Psoas muscle (tissue), 8 donors: ENCODE measurements around the gene BAZ2A. TPM values are rescaled to one million over a fixed set of nuclear protein-coding genes. Genes with fewer than 3 reads are reported as not detected.

Experiments
- ATAC-seq, 4 donors: fragments of 200-7000 bp; cut with Tn5 transposase; one replicate each; pipeline ENCODE4 v1.9.1; 2020; ENCODE audit warnings: moderate library complexity in 3 of 4, mild to moderate bottlenecking in 2 of 4
- DNase-seq, 2 donors: peaks; one replicate each; pipeline ENCODE4 v3.0.0-alpha.2; 2020
- H3K27ac ChIP-seq: fragments of 200-600 bp; one replicate; pipeline ENCODE4 v1.8.0; 2022
- H3K27me3 ChIP-seq, 3 donors: fragments of 200-600 bp in 1 of 3; one replicate each; pipeline versions ENCODE4 v1.6.1 to v1.8.0; 2013 to 2022; ENCODE audit warnings: low read length in 2 of 3, mild to moderate bottlenecking in 2 of 3, moderate library complexity in 1 of 3; ENCODE audit not compliant: insufficient read depth in 3 of 3
- H3K36me3 ChIP-seq, 2 donors: fragments of 200-600 bp in 1 of 2; one replicate each; pipeline versions ENCODE4 v1.6.1 to v1.8.0; 2013 to 2022; ENCODE audit warnings: low read depth in 1 of 2, mild to moderate bottlenecking in 1 of 2, moderate library complexity in 1 of 2; ENCODE audit not compliant: insufficient read depth in 1 of 2
- H3K4me1 ChIP-seq: fragments of 200-600 bp; one replicate; pipeline ENCODE4 v1.8.0; 2022
- H3K4me3 ChIP-seq: fragments of 200-600 bp; one replicate; pipeline ENCODE4 v1.8.0; 2022; ENCODE audit warnings: mild to moderate bottlenecking
- H3K9me3 ChIP-seq: fragments of 200-600 bp; one replicate; pipeline ENCODE4 v1.8.0; 2022
- WGBS, 3 donors: extraction: QIAGEN DNeasy Blood & Tissue Kit; methylation state at CpG; one replicate each; pipeline versions ENCODE4 v1.1.6 to v1.1.7; 2013; 5-methylcytosine and 5-hydroxymethylcytosine counted together
- intact Hi-C, 2 donors: fragments of 100-400 bp; cut with DNase I; formaldehyde crosslinking; loops; one replicate each; pipeline versions ENCODE4 v1.11.0 to v1.14.2; 2022
- polyA plus RNA-seq, 3 donors: library from polyadenylated mRNA; stranded (reverse); fragments of 200-250 nt; gene quantifications; one replicate each; pipeline ENCODE4 v1.2.3, GENCODE V29; 2013
- total RNA-seq, 4 donors: library from RNA; stranded (reverse); fragmentation: NEBNext Ultra II Directional in 2 of 4; extraction: Animal tissue kit (Norgen Biotek cat#: 25700) in 2 of 4; gene quantifications; one replicate each; pipeline versions ENCODE4 v1.2.1 to v1.2.4, GENCODE V29; 2021 to 2023
- TF ChIP-seq, protein P1 (sequence below): fragments of 200-600 bp; IDR thresholded peaks from one replicate; pipeline ENCODE4 v1.8.0; 2022; ENCODE audit warnings: antibody characterized with exemption
- donor health status: healthy with polysubstance abuse.
- donor health status: DM: no; HTN: no; CAD: no; lungs with moderate emphysema.
- donor health status: Bipolar disorder and iron deficiency.
- donor health status: healthy.
- donor health status: DM: yes; HTN: yes; CAD: no.
- donor health status: DM: no; HTN: no; CAD: no.
- donor health status: DM: no; HTN: no; CAD: no.
- donor health status: DM: yes; HTN: yes; CAD: no.

Gene BAZ2A
- total and polyA plus RNA-seq, 7 donors: 10.0 to 53.8 (median 41.0) TPM

DNA sequence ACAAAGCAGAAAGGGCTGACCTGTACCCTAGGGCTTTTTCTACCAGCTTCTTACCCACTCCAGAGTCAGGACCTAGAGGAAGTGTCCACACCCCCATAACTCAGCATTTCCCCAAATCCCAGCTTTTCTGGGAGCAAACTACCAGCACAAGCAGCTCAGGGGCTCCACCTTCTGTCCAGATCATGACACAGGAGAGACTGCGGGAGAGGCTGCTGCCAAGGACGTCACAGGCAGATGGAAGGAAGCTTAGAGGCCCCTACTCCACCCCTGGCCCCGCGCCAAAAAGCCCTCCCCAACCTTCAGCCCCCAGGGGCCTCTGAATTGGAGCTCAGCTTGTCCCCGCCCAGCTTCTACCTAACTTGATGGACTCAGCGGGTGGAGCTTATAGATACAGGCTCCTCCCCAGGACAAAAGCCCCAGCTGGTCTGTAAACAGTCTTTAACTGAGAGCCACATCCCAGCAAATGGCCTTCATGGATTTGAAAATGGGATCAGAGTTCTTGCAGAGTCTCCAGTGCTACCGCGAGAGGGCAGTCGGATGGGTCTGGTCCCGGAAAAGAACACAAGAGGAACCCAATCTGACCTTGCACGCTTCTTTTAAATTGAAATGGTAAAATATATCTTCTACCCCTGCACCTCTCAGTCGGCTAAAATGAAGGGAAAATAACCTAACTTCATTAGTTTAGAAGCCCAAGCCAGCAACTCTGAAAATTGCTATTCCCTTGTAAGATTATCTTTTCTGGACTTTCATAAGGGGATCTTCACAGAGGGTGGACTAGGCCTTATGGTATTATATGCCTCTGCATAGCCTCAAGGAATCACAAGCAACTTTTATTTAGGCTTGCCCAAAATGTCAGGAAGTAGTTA lies 6.8 kb upstream of the BAZ2A start:
- 1 to 2% (median 2%) methylated on average over 12 of the region's 12 CpGs for WGBS, 3 donors
- Histone ChIP-seq H3K9me3 (no peaks in the 10 kb centered on the region), H3K4me3 (peak overlapping the region; percentile 77), H3K36me3 (peaks cover 14 to 48% of the 10 kb centered on the region in 2 donors), H3K27me3 (no peaks in the 10 kb centered on the region), H3K4me1 (peaks cover 45% of the 10 kb centered on the region), H3K27ac (peak overlapping the region; percentile 90)
- peak; percentile 80 to 82 (median 81) for ATAC-seq
- TF ChIP-seq, protein P1, sequence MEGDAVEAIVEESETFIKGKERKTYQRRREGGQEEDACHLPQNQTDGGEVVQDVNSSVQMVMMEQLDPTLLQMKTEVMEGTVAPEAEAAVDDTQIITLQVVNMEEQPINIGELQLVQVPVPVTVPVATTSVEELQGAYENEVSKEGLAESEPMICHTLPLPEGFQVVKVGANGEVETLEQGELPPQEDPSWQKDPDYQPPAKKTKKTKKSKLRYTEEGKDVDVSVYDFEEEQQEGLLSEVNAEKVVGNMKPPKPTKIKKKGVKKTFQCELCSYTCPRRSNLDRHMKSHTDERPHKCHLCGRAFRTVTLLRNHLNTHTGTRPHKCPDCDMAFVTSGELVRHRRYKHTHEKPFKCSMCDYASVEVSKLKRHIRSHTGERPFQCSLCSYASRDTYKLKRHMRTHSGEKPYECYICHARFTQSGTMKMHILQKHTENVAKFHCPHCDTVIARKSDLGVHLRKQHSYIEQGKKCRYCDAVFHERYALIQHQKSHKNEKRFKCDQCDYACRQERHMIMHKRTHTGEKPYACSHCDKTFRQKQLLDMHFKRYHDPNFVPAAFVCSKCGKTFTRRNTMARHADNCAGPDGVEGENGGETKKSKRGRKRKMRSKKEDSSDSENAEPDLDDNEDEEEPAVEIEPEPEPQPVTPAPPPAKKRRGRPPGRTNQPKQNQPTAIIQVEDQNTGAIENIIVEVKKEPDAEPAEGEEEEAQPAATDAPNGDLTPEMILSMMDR: peak; percentile 56
- intact Hi-C loops: loop anchor here (2.0 to 5.0 kb wide), 2 partner anchors 85 to 120 kb away; no protein-coding TSS in a partner anchor
- peak; percentile 99 for DNase-seq

DNA sequence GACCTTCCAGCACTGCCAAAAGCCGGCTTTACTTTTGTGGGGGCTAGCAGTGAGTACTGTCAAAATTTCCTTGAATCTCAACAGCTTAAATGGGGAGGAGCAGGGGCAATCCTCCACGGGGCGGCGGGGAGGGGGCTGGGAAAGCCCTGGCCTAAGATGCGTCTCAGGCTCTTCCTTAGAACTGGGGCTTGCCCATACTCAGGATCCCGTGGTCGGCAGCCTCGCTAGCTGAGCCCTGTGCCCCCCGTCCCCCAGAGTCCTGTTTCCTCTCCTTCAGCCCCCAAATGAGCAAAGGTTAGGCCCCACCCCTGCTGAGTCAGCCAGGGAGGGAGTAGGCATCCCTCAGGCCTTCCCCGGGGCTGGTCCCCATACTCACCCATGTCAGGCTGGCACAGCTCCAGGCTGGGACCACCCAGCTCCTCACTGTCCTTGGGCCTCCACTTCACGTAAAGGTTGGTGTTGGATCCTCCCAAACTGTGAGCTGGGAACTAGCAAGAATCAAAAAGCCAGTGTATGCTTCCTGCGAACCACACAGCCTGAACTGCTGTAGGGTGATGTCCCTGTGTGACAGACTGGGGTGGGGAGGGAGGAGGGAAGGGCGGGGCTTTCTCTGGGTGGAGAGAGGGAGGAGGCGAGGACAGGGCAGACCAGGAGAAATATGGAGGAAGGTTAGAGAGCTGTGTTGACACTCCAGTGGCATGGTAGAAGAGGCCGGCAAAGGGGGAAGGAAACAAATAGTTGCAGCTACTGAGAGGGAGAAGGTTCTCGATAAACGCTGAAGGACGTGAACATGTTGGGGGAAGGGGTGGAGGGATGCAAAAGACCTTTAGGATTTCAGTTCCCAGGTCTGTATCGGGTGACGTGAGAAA lies 5.9 kb upstream of the BAZ2A start:
- DNase-seq: peak; percentile 89 to 92
- H3K27ac ChIP-seq: peak overlapping the region; percentile 90
- TF ChIP-seq, protein P1: no peak
- H3K4me3 ChIP-seq: peak overlapping the region; percentile 77
- peaks cover 48% of the 10 kb centered on the region for H3K4me1 ChIP-seq
- H3K36me3 ChIP-seq: peaks cover 11 to 39% of the 10 kb centered on the region in 2 donors
- intact Hi-C loops: loop anchor here (2.0 to 5.0 kb wide), 2 partner anchors 86 to 119 kb away; no protein-coding TSS in a partner anchor
- no peaks in the 10 kb centered on the region for H3K9me3 ChIP-seq
- 1 to 3% (median 1%) methylated on average over 19 to 20 of the region's 20 CpGs for WGBS, 3 donors
- peak; percentile 76 to 87 (median 84) for ATAC-seq
- H3K27me3 ChIP-seq: no peaks in the 10 kb centered on the region

DNA sequence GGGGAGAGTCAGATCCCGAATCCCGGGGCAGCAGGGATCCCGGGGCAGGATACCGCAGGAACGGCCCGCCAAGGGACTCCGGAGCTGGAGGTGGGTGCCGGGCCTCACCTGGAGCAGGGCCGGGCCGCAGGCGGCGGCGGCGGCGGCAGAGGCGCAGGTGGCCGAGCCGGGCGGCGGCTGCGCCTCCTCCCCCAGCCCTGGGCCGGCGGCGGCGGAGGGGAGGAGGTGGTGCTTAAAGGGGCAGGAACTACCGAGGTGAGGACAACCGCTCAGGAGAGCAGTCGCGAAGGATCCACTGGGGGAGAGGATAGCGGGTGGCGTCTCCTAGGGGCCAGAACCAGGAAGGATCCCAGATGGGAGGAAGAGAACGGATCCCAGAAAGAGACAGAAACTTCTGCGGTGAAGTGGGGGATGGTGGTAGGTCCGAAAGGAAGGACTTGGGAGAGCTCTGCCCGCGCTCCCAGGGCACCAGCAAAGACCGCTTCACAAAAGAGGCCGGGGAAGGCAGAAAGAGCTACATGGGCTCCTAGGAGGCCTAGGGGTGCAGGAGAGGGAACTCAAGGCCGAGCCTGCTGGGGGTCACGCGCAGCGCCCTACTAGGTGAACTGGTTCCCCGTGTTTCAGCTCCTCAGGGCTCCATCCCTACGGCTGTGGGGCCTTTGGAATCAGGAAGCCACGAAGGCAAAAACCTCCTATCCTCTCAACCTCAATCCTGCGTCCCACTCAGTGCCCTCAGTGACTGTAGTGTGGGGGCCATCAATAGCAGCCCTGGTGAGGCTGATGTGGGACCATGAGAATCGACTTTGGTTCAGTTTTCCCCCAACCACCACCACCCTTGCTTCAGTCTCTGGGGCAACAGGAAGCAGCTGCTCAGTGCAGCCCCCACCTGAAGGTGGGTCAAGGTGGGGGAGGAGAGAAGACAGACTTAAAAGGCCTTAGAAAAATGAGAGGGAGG lies 5.0 kb upstream of the BAZ2A start:
- peak overlapping the region; percentile 77 for H3K4me3 ChIP-seq
- intact Hi-C loops: loop anchor here in 1 of 2 donors (5.0 kb wide), 2 partner anchors 87 to 113 kb away; partner anchors contain the start of gene RBMS2
- ATAC-seq: peak; percentile 56 to 70 (median 66)
- peaks cover 11 to 30% of the 10 kb centered on the region in 2 donors for H3K36me3 ChIP-seq
- TF ChIP-seq, protein P1: peak; percentile 45
- 2 to 3% (median 2%) methylated on average over 35 to 47 of the region's 47 CpGs for WGBS, 3 donors
- peaks cover 56% of the 10 kb centered on the region for H3K4me1 ChIP-seq
- peak; percentile 77 to 89 for DNase-seq
- no peaks in the 10 kb centered on the region for H3K27me3 ChIP-seq
- no peaks in the 10 kb centered on the region for H3K9me3 ChIP-seq
- H3K27ac ChIP-seq: peak overlapping the region; percentile 90
